Measurements from ENCODE around the gene DACT2. TPM values are rescaled to one million over a fixed set of nuclear protein-coding genes. Genes with fewer than 3 reads are reported as not detected.

DACT2 gene
- total RNA-seq, 1 experiment from 2014 or later, result not detected

DNA sequence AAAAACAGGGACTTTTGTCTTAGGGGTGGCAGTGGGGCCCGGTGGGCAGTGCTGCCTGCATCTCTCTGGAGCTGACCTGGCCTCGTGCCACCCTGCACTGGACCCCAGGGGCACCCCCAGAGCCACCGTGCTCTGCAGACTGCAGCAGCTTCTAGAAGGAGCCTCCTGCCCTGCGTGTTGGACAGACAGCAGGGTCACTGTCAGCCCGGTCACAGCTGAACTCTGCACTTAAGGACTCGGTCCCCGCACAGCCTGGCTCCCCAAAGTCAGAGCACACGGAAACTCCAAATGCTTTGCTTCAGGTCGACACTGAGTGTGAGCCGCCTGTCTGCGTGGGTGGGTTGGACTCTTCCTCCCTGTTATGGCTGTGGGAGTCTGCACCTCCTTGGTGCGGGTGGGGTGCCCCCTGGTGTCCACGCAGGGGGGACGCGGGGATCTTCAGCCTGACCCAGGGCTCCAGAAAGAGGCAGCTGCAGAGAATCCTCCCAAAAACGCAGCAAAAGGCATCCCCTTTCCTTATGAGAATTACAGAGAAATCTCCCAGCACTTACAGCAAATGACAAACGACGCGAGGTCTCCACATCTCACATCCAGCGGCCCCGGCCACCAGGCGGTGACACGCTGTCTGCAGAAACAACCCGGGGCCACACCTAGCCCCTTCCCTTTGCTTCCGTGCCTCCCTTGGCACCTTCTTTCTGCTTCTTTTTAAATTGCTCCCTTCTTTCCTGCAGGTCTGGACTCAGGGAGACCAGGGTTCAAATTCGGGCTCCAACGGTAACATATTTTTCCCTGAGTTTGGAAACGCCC lies 36.3 kb upstream of the DACT2 start:
- no peak overlapping the region for H3K9ac ChIP-seq (ENCODE audit: low read length)
- H3K9me2 ChIP-seq (replicated peaks; ENCODE audit: insufficient read depth, low read length), result no peaks in the 10 kb centered on the region
- H3K4me1 ChIP-seq (ENCODE audit: low read length), result no peaks in the 10 kb centered on the region
- no peaks in the 10 kb centered on the region; the same call in 1 of the 2 replicates for H3K9me3 ChIP-seq (ENCODE audit: low read length)
- no peaks in the 10 kb centered on the region for H3K27me3 ChIP-seq (ENCODE audit: low read length)
- H3K36me3 ChIP-seq (ENCODE audit: insufficient read depth, low read length), result no peaks in the 10 kb centered on the region
- no peak overlapping the region for H2AFZ ChIP-seq (ENCODE audit: low read length)
- DNase-seq, result peak; percentile 66
- H3K79me2 ChIP-seq (ENCODE audit: low read length), result no peaks in the 10 kb centered on the region
- H3K27ac ChIP-seq (ENCODE audit: low read length), result no peak overlapping the region
- H3K4me3 ChIP-seq (ENCODE audit: low read length), result no peak overlapping the region
- H3K4me2 ChIP-seq (ENCODE audit: low read depth, low read length, poor library complexity, severe bottlenecking), result no peak overlapping the region
- H4K20me1 ChIP-seq (ENCODE audit: insufficient read depth, low read depth, low read length), result no peaks in the 10 kb centered on the region

DNA sequence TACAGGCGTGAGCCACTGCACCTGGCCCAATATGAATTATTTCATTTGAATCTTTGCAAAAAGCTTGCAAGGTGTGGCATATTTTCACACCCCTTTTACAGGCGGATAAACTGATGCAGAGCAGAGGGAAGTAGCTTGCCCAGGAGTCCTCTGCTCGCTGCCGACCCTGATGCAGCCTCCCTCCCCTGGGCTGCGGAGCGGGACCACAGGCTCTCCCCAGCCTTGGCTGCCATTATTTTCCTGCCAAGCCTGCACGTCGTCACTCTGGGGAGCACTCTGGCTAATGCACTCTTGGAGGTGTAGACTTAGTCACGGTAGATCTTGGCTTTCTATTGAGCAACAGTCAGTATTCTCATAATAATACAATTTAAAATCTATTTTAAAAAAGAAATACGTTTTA lies 34.8 kb upstream of the DACT2 start:
- Histone ChIP-seq H3K27ac (ENCODE audit: low read length) (no peak overlapping the region), H2AFZ (ENCODE audit: low read length) (no peak overlapping the region), H3K4me3 (ENCODE audit: low read length) (no peak overlapping the region), H3K9me3 (ENCODE audit: low read length) (no peaks in the 10 kb centered on the region), H3K4me1 (ENCODE audit: low read length) (no peaks in the 10 kb centered on the region), H3K79me2 (ENCODE audit: low read length) (no peaks in the 10 kb centered on the region), H3K36me3 (ENCODE audit: insufficient read depth, low read length) (no peaks in the 10 kb centered on the region), H3K9me2 (replicated peaks; ENCODE audit: insufficient read depth, low read length) (no peaks in the 10 kb centered on the region), H4K20me1 (ENCODE audit: insufficient read depth, low read depth, low read length) (no peaks in the 10 kb centered on the region), H3K27me3 (ENCODE audit: low read length) (no peaks in the 10 kb centered on the region), H3K9ac (ENCODE audit: low read length) (no peak overlapping the region), H3K4me2 (ENCODE audit: low read depth, low read length, poor library complexity, severe bottlenecking) (no peak overlapping the region)
- no peak for DNase-seq

DNA sequence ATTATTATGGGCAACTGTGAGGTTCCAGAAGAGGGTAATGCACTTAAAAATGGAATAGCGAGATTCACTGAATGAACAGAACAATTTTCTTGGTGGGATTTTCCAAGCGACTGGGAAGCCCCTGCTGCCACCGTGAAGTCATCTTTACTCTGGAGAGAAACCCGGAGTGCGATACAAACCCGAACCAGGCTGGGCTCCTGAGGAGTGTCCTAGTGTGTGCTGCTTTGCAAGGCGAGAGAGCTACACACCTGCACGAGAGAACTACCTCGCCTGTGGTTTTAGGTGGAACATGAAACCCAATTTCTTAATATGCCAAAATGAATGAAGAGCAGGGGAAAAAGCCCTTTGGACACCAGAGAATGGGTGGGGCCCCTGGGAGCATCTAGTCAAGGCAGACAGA lies 33.5 kb upstream of the DACT2 start:
- H3K4me3 ChIP-seq (ENCODE audit: low read length), result no peak overlapping the region
- H3K9me2 ChIP-seq (replicated peaks; ENCODE audit: insufficient read depth, low read length), result no peaks in the 10 kb centered on the region
- no peaks in the 10 kb centered on the region for H3K27me3 ChIP-seq (ENCODE audit: low read length)
- no peak overlapping the region for H3K4me2 ChIP-seq (ENCODE audit: low read depth, low read length, poor library complexity, severe bottlenecking)
- no peaks in the 10 kb centered on the region for H4K20me1 ChIP-seq (ENCODE audit: insufficient read depth, low read depth, low read length)
- H3K79me2 ChIP-seq (ENCODE audit: low read length), result no peaks in the 10 kb centered on the region
- H3K9me3 ChIP-seq (ENCODE audit: low read length), result no peaks in the 10 kb centered on the region
- no peak overlapping the region for H2AFZ ChIP-seq (ENCODE audit: low read length)
- no peaks in the 10 kb centered on the region for H3K4me1 ChIP-seq (ENCODE audit: low read length)
- H3K36me3 ChIP-seq (ENCODE audit: insufficient read depth, low read length), result no peaks in the 10 kb centered on the region
- no peak overlapping the region for H3K9ac ChIP-seq (ENCODE audit: low read length)
- no peak for DNase-seq
- H3K27ac ChIP-seq (ENCODE audit: low read length), result no peak overlapping the region

DNA sequence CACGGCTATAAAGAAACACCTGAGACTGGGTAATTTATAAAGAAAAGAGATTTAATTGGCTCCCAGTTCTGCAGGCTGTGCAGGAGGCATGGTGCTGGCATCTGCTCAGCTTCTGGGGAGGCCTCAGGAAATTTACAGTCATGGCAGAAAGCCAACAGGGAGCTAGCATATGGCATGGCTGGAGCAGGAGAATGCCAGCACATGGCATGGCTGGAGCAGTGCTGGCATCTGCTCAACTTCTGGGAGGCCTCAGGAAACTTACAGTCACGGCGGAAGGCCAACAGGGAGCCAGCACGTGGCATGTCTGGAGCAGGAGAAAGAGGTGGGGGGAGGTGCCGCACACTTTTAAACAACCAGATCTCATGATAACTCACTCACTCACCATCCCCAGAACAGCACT lies 32.5 kb upstream of the DACT2 start:
- no peak for DNase-seq
- Histone ChIP-seq H3K9me2 (replicated peaks; ENCODE audit: insufficient read depth, low read length) (no peaks in the 10 kb centered on the region), H3K27me3 (ENCODE audit: low read length) (no peaks in the 10 kb centered on the region), H3K27ac (ENCODE audit: low read length) (no peak overlapping the region), H3K36me3 (ENCODE audit: insufficient read depth, low read length) (no peaks in the 10 kb centered on the region), H2AFZ (ENCODE audit: low read length) (no peak overlapping the region), H3K9ac (ENCODE audit: low read length) (no peak overlapping the region), H3K9me3 (ENCODE audit: low read length) (no peaks in the 10 kb centered on the region), H3K4me1 (ENCODE audit: low read length) (no peaks in the 10 kb centered on the region), H3K79me2 (ENCODE audit: low read length) (no peaks in the 10 kb centered on the region), H3K4me2 (ENCODE audit: low read depth, low read length, poor library complexity, severe bottlenecking) (no peak overlapping the region), H4K20me1 (ENCODE audit: insufficient read depth, low read depth, low read length) (no peaks in the 10 kb centered on the region), H3K4me3 (ENCODE audit: low read length) (no peak overlapping the region)

DNA sequence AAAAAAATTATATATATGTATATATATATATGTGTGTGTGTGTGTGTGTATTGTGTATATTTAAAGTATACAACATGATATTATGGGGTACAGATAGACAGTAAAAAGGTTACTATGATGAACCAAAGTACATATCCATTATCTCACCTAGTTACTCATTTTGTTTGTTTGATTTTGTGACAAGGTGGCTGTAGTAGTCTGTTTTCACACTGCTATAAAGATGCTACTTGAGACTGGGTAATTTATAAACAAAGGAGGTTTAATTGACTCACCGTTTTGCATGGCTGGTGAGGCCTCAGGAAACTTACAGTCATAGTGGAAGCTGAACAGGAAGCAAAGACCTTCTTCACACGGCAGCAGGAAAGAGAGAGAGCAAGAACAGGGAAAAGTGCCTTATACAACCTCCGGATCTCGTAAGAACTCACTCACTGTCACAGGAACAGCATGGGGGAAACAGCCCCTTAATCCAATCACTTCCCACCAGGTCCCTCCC lies 30.2 kb upstream of the DACT2 start:
- H4K20me1 ChIP-seq (ENCODE audit: insufficient read depth, low read depth, low read length), result no peaks in the 10 kb centered on the region

DNA sequence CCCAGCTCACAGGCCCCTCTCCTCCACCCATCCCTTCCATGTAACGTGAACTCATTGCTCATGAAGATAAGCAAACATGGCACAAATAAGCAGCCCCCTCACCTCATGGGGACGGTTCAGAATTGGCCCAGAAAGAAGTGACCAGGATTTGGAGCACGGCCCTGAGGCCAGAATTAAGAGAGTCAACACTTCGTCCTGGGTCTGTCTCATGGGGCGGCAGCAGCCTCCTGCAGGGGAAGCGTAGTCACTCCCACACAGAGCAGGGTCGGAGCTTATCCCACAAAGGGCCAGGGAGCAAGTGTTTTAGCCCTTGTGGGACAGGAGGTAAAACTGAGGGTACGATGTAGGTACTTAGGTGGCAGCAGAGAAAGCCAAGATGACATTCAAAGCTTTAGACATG lies 28.6 kb upstream of the DACT2 start:
- H3K36me3 ChIP-seq (ENCODE audit: insufficient read depth, low read length), result no peaks in the 10 kb centered on the region
- no peaks in the 10 kb centered on the region for H4K20me1 ChIP-seq (ENCODE audit: insufficient read depth, low read depth, low read length)
- no peak overlapping the region for H3K27ac ChIP-seq (ENCODE audit: low read length)
- no peaks in the 10 kb centered on the region for H3K27me3 ChIP-seq (ENCODE audit: low read length)
- no peak overlapping the region for H3K4me2 ChIP-seq (ENCODE audit: low read depth, low read length, poor library complexity, severe bottlenecking)
- DNase-seq, result no peak
- H3K4me1 ChIP-seq (ENCODE audit: low read length), result no peaks in the 10 kb centered on the region
- H2AFZ ChIP-seq (ENCODE audit: low read length), result no peak overlapping the region
- no peak overlapping the region for H3K4me3 ChIP-seq (ENCODE audit: low read length)
- no peaks in the 10 kb centered on the region for H3K9me3 ChIP-seq (ENCODE audit: low read length)
- no peaks in the 10 kb centered on the region for H3K9me2 ChIP-seq (replicated peaks; ENCODE audit: insufficient read depth, low read length)
- no peak overlapping the region for H3K9ac ChIP-seq (ENCODE audit: low read length)
- H3K79me2 ChIP-seq (ENCODE audit: low read length), result no peaks in the 10 kb centered on the region

More for the DNA sequence above, 30.2 kb upstream of the DACT2 start:
- Histone ChIP-seq H3K27me3 (ENCODE audit: low read length) (no peaks in the 10 kb centered on the region), H3K9me3 (ENCODE audit: low read length) (no peaks in the 10 kb centered on the region), H3K27ac (ENCODE audit: low read length) (no peak overlapping the region), H3K9me2 (replicated peaks; ENCODE audit: insufficient read depth, low read length) (no peaks in the 10 kb centered on the region), H3K4me1 (ENCODE audit: low read length) (no peaks in the 10 kb centered on the region), H3K79me2 (ENCODE audit: low read length) (no peaks in the 10 kb centered on the region), H3K36me3 (ENCODE audit: insufficient read depth, low read length) (no peaks in the 10 kb centered on the region), H3K9ac (ENCODE audit: low read length) (no peak overlapping the region), H2AFZ (ENCODE audit: low read length) (no peak overlapping the region), H3K4me2 (ENCODE audit: low read depth, low read length, poor library complexity, severe bottlenecking) (no peak overlapping the region), H3K4me3 (ENCODE audit: low read length) (no peak overlapping the region)
- DNase-seq, result no peak

DNA sequence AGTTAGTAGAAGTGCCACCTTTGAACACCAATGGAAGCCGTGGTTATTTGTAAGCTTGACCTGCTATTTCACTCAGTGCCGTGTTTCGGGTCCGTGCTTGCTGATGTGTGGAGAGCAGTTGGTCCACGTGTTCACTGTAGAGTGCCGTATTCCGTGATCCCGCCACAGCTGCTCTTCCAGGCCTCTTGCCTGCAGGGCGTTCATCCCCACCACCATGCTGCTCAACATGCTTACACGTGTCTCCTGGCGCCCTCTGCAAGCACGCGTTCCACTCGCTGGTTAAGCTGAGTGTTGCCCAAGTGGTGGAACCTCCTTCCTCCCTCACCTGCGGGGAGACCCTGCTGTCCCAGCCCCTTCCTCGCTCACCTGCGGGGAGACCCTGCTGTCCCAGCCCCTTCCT lies 28.0 kb upstream of the DACT2 start:
- Histone ChIP-seq H3K4me2 (ENCODE audit: low read depth, low read length, poor library complexity, severe bottlenecking) (no peak overlapping the region), H3K4me1 (ENCODE audit: low read length) (no peaks in the 10 kb centered on the region), H3K4me3 (ENCODE audit: low read length) (no peak overlapping the region), H3K36me3 (ENCODE audit: insufficient read depth, low read length) (no peaks in the 10 kb centered on the region), H3K9me3 (ENCODE audit: low read length) (no peaks in the 10 kb centered on the region), H3K27me3 (ENCODE audit: low read length) (no peaks in the 10 kb centered on the region), H3K9me2 (replicated peaks; ENCODE audit: insufficient read depth, low read length) (no peaks in the 10 kb centered on the region), H4K20me1 (ENCODE audit: insufficient read depth, low read depth, low read length) (no peaks in the 10 kb centered on the region), H2AFZ (ENCODE audit: low read length) (no peak overlapping the region), H3K27ac (ENCODE audit: low read length) (no peak overlapping the region), H3K9ac (ENCODE audit: low read length) (no peak overlapping the region), H3K79me2 (ENCODE audit: low read length) (no peaks in the 10 kb centered on the region)
- no peak for DNase-seq

DNA sequence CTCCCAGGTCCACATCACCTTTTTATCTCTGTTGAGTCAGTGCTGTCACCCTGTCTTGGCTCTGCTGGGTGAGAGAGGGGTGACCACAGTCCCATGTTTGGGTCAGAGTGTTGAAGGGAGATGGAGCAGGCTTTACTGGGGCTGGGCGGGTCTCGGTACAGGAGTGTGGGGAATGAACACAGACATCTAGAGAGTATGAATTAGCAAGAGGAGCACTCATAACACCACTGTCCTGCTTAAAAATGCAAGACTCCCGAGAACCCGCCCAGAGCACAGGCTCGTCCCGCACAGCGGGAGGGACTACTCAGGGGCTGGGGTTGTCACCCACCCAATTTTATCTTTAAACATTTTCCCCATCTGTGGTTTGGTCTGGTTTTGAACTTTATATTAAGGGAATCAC lies 27.5 kb upstream of the DACT2 start:
- Histone ChIP-seq H3K9ac (ENCODE audit: low read length) (no peak overlapping the region), H3K79me2 (ENCODE audit: low read length) (no peaks in the 10 kb centered on the region), H3K9me3 (ENCODE audit: low read length) (no peaks in the 10 kb centered on the region), H3K27ac (ENCODE audit: low read length) (no peak overlapping the region), H3K9me2 (replicated peaks; ENCODE audit: insufficient read depth, low read length) (no peaks in the 10 kb centered on the region), H2AFZ (ENCODE audit: low read length) (no peak overlapping the region), H3K4me2 (ENCODE audit: low read depth, low read length, poor library complexity, severe bottlenecking) (no peak overlapping the region), H4K20me1 (ENCODE audit: insufficient read depth, low read depth, low read length) (no peaks in the 10 kb centered on the region), H3K27me3 (ENCODE audit: low read length) (no peaks in the 10 kb centered on the region), H3K4me1 (ENCODE audit: low read length) (no peaks in the 10 kb centered on the region), H3K4me3 (ENCODE audit: low read length) (no peak overlapping the region), H3K36me3 (ENCODE audit: insufficient read depth, low read length) (no peaks in the 10 kb centered on the region)
- DNase-seq, result no peak
